ENCODE measurements around the gene LRP5.
"Not testable (repeated sequence)": the region's sequence is repeated elsewhere in the genome, so short reads cannot be mapped to it uniquely, and the experiment has no call there.

The LRP5 gene

DNA sequence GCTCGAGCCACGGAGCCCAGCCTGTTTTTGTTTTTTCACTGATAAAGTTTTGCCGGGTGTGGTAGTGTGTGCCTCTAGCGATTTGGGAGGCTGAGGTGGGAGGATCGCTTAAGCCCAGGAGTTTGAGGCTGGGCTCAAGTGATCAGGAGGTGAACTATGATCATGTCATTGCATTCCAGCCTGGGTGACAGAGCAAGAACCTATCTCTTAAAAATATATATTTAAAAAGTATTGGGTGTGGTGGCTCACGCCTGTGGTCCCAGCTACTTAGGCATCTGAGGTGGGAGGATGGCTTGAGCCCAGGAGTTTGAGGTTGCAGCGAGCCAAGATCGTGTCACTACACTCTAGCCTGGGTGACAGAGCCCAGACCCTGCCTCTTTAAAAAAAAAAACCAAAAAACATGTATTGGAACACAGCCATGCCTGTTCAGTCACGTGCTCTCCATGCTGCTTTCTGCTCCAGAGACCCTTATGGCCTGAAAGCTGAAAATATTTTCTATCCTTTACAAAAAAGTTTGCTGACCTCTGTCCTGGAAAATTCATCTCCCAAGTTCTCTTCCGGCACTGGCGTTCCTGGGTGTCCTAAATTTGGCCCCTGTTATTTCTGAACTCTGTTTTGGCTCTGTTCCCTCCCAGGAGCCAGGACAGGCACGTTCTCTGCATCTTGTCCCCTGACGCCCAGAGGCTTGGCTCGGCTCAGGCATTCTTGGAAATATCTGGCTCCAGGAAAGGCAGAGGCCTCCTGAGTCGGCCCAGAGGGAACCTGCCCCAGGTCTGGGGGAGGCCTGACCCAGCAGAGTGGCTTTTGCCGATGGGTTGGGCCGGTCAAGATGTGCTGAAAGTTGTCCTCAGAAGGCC is 86.8 kb downstream of the LRP5 start:
- FAIRE-seq, result no peak

GRCh38 chr11:68399916-68400315 is 87.5 kb downstream of the LRP5 start:
- FAIRE-seq, result no peak

DNA sequence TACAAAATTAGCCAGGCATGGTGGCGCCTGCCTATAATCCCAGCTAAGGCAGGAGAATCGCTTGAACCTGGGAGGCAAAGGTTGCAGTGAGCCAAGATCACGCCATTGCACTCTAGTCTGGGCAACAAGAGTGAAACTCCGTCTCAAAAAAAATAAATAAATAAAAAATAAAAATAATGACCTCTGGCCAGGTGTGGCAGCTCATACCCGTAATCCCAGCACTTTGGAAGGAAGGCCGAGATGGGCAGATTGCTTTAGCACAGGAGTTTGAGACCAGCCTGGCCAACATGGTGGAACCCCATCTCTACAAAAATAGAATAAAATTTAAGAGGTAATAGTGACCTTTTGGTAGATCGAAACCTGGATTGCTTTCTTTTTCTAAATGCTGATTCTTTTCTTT is 88.2 kb downstream of the LRP5 start:
- not testable (repeated sequence) for FAIRE-seq

GRCh38 chr11:68401856-68402255 is 89.5 kb downstream of the LRP5 start:
- FAIRE-seq, result no peak

DNA sequence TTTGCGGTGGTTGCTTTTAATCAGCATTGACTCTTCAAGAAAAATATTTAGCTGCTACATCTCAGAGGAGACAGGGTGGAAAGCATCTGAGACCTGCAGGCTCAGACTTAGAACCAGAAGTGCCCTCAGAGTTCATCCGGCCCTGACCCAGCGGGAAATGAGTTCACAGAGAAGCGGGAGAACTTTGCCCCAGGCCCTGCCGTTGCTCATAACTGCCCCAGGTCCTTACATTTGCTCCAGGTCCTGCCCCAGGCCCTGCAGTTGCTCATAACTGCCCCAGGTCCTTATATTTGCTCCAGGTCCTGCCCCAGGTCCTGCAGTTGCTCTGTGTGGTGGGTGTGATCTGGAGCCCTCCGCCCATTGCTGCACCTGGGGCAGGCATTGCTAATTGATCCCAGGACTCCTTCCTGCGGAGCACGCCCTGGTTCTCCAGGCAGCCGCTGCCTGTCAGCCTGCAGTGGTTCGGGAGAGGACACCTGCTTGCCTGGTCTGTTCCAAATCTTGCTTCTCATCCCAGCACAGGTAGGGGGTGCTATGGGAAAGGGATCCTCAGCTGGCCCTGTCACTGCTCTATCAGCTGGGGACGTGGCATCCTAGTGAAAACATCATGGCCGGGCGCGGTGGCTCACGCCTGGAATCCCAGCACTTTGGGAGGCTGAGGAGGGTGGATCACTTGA is 90.1 kb downstream of the LRP5 start:
- no peak for FAIRE-seq

- no peak for FAIRE-seq
Observed at GRCh38 chr11:68403424-68403823, 91.0 kb downstream of the LRP5 start.

GRCh38 chr11:68403831-68404230 is 91.4 kb downstream of the LRP5 start:
- FAIRE-seq, result no peak

DNA sequence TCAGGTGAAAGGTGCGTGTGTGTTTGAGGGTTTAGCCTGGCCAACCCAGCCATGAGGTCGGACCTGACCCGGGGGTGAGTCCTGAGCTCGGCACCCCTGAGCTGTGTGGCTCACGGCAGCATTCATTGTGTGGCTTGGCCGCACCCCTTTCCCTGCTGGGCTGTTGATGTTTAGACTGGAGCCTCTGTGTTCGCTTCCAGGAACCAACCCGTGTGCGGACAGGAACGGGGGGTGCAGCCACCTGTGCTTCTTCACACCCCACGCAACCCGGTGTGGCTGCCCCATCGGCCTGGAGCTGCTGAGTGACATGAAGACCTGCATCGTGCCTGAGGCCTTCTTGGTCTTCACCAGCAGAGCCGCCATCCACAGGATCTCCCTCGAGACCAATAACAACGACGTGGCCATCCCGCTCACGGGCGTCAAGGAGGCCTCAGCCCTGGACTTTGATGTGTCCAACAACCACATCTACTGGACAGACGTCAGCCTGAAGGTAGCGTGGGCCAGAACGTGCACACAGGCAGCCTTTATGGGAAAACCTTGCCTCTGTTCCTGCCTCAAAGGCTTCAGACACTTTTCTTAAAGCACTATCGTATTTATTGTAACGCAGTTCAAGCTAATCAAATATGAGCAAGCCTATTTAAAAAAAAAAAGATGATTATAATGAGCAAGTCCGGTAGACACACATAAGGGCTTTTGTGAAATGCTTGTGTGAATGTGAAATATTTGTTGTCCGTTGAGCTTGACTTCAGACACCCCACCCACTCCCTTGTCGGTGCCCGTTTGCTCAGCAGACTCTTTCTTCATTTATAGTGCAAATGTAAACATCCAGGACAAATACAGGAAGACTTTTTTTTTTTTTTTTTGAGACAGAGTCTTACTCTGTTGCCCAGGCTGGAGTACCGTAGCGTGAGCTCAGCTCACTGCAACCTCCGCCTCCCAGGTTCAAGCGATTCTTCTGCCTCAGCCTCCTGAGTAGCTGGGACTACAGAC is 94.2 kb downstream of the LRP5 start:
- no peak for FAIRE-seq

- FAIRE-seq, result no peak
Observed at GRCh38 chr11:68408512-68408911, 96.1 kb downstream of the LRP5 start.

DNA sequence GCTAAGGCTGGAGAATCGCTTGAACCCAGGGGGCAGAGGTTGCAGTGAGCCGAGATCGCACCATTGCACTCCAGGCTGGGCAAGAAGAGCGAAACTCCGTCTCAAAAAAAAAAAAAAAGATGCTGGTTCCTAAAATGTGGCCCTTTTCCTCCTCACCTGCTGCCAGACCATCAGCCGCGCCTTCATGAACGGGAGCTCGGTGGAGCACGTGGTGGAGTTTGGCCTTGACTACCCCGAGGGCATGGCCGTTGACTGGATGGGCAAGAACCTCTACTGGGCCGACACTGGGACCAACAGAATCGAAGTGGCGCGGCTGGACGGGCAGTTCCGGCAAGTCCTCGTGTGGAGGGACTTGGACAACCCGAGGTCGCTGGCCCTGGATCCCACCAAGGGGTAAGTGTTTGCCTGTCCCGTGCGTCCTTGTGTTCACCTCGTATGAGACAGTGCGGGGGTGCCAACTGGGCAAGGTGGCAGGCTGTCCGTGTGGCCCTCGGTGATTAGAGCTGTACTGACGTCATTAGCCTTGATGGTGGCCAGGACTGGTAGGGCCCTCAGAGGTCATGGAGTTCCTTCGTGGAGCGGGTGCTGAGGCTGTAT is 97.5 kb downstream of the LRP5 start:
- no peak for FAIRE-seq

DNA sequence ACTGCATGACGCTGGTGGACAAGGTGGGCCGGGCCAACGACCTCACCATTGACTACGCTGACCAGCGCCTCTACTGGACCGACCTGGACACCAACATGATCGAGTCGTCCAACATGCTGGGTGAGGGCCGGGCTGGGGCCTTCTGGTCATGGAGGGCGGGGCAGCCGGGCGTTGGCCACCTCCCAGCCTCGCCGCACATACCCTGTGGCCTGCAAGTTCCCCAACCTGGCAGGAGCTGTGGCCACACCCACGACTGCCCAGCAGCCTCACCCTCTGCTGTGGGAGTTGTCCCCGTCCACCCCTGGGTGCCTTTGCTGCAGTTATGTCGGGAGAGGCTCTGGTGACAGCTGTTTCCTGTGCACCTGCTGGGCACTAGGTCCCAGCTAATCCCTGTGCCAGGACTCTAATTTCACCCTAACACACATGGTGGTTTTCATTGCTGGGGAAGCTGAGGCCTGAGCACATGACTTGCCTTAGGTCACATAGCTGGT is 99.2 kb downstream of the LRP5 start:
- no peak for FAIRE-seq

- no peak for FAIRE-seq
Observed at GRCh38 chr11:68412593-68413475, 100.4 kb downstream of the LRP5 start.

DNA sequence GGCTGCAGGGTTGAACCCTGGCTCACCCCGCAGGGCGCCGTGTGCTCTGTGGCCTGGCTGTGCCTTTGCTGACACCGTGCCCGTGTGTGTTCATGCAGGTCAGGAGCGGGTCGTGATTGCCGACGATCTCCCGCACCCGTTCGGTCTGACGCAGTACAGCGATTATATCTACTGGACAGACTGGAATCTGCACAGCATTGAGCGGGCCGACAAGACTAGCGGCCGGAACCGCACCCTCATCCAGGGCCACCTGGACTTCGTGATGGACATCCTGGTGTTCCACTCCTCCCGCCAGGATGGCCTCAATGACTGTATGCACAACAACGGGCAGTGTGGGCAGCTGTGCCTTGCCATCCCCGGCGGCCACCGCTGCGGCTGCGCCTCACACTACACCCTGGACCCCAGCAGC is 101.2 kb downstream of the LRP5 start:
- no peak for FAIRE-seq

DNA sequence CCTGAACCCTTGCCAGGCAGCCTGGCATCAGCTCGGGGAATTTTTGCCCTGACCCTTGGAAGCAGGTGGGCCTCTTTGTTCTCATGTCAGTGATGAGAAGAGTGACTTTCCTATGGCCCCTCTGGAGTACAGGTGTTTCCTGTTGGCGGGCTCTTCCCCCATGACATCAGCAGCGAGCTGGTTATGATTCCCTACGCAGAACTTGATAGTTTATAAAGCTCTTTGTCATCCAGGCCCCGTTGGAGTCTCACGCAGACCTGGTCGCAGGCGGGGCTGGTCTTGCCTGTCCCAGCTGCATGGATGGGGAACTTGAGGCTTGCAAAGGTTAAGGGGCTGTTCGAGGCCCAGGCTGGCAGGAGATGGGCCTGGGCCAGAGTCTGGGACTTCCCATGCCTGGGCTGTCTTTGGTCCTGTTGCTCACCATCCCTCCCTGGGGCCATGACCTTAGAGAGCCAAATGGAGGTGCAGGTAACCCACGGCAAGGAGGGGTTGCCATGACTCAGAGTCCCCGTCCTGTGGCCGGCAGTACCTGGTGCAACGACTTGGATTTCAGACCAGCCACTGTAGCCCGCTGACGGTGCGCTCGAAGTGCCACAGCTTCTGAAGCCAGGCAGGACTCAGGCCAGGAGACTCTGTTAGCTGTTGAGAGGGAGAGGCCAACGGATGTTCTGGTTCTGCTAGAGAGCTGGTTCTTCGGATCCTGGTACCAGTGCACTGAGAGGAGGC is 102.3 kb downstream of the LRP5 start:
- FAIRE-seq, result no peak

GRCh38 chr11:68416070-68416578 is 103.7 kb downstream of the LRP5 start:
- FAIRE-seq, result no peak

DNA sequence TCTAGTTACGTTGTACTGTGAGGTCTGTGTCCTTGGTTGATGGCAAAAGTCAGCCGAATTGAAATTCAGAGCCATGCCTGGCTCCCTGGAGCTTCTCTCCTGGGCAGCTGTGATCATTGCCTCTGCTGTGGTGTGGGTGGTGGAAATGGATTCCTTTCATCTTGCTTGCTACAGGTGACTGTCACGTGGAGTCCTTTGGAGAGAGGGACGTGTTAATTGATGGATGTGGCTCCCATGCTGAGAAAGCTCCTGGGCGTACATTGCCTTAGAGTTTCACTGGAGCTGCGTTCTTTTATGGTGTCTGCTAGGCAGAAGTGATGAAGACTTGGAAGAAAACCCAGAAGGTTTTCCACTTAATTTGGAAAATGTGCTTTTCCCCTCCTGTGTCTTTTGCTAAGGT is 106.3 kb downstream of the LRP5 start:
- no peak for FAIRE-seq

DNA sequence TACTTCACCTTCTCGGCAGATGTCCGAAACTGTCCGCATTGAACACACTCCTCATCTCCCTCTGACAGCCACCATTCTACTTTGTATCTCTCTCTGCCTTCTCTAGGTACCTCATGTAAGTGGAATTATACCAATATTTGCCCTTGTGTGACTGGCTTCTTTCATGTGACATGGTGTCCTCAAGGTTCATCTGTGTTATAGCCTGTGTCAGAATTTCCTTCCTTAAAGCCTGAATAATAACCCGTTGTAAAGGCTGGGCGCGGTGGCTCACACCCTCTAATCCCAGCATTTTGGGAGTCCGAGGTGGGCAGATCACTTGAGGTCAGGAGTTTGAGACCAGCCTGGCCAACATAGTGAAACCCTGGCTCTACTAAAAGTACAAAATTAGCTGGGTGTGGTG is 107.8 kb downstream of the LRP5 start:
- FAIRE-seq, result no peak

GRCh38 chr11:68423481-68423880 is 111.1 kb downstream of the LRP5 start:
- no peak for FAIRE-seq

- FAIRE-seq, result no peak
Observed at GRCh38 chr11:68424101-68424632, 111.8 kb downstream of the LRP5 start.
